ENCODE measurements around the gene OTUD4.
A peak's percentile ranks its signal among the peaks of the same experiment; 100 is the strongest.

OTUD4 gene

DNA sequence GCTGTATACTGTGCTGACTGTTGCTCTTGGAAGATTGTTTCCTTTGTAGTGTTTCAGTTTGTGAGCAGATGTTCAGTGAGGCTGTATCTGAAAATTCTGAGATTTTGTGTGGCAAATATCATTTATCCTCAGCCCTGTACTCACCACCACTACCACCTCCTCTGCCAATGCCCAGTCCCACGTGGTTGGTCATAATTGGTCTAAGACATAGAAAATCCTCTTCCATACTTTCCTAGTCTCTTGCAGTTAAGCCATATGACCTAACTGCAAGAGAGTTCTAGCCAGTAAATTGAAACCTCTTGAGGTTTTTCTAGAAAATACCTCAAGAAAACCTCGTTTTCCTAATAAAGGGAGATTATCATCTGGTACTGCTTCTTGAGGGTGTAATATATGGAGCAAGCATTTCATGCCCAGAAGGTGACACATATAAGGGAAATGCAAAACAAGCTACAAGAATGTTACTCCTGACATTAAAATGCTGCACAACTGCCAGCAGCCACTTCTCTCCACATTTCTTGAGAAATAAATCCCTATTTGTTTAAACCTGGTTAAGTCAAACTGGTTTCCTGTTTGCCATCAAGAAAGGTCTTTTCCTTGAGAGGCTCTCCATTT is 49.5 kb downstream of the OTUD4 start:
- no peak for DNase-seq (ENCODE audit: low read depth)

- DNase-seq (ENCODE audit: low read depth) = no peak
Measured at GRCh38 chr4:145130130-145130529, 50.3 kb downstream of the OTUD4 start.

DNA sequence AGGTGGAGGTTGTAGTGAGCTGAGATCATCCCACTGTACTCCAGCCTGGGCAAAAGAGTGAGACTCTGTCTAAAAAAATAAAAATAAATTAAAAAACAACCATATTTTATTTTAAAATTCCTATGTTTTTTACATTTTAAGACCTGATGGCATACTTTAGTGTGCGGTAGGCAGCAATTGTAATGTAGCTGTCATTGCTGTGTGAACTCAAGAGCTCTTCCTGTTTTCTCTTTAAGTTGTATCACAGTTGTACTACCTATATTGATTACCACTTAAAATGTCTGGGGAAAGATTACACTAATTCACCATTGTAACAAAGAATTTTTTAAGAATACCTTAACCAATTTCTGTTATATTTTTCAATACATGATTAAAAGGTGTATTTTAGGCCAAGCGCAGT is 55.0 kb downstream of the OTUD4 start:
- DNase-seq (ENCODE audit: low read depth) = no peak

DNA sequence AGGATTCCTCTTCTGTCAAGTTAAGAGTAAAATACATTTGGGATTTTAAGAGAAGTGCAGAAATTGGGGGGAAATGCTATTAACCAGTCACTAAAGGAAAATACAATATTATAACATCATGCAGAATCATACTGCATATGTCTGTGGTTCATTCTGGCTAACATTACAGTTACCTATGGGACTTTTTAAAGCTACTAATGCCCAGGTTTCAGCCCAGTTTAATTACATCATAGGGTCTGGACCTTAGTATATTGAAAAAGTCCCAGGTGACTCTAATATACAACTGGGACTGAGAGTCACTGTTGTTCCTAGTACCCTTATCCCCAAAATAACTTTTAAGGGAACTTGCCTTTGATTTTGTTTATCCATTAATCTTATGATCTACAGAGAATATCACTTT is 72.3 kb downstream of the OTUD4 start:
- no peak for DNase-seq (ENCODE audit: low read depth)

- no peak for DNase-seq (ENCODE audit: low read depth)
Measured at GRCh38 chr4:145107126-145107525, 73.3 kb downstream of the OTUD4 start.

DNA sequence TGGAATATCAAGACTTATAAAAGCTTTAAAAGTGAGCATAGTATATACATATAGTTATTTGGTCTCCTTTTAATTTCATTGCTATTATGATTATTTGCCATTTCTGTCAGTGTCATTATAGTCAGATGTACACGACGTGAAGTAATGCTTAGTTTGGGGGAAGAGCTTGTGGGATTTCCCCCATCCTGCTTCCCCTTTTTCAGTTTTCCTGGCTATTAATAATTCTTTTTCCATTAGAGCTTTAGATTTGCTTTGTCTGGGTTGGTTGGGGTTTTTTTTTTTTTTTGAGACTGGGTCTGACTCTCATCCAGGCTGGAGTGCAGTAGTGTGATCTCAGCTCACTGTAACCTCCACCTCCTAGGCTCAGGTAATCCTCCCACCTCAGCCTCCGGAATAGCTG is 76.9 kb downstream of the OTUD4 start:
- no peak for DNase-seq (ENCODE audit: low read depth)

- no peak for DNase-seq (ENCODE audit: low read depth)
Measured at GRCh38 chr4:145102619-145103018, 77.8 kb downstream of the OTUD4 start.

DNA sequence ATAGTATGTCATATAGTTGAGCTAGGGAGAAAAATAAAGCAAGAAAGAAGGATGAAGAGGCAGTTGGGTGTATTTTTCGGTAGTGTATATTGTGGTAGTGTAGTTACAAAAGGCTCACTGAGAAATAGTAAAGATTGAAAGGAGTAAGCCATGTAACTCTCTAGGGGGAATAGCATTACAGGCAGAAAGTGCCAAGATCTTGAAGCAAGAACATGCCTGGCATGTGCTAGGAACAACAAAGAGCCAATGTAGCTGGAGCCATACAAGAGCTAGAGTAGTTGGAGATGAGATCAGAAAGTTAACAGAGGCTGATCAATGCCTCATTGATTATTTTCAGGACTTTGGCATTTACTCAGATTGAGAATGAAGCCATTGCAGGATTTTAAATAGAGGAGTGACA is 79.3 kb downstream of the OTUD4 start:
- DNase-seq (ENCODE audit: low read depth) = no peak

- DNase-seq (ENCODE audit: low read depth) = no peak
Measured at GRCh38 chr4:145099653-145100052, 80.7 kb downstream of the OTUD4 start.

- DNase-seq (ENCODE audit: low read depth) = peak; percentile 17
Measured at GRCh38 chr4:145098675-145099037, 81.7 kb downstream of the OTUD4 start.

DNA sequence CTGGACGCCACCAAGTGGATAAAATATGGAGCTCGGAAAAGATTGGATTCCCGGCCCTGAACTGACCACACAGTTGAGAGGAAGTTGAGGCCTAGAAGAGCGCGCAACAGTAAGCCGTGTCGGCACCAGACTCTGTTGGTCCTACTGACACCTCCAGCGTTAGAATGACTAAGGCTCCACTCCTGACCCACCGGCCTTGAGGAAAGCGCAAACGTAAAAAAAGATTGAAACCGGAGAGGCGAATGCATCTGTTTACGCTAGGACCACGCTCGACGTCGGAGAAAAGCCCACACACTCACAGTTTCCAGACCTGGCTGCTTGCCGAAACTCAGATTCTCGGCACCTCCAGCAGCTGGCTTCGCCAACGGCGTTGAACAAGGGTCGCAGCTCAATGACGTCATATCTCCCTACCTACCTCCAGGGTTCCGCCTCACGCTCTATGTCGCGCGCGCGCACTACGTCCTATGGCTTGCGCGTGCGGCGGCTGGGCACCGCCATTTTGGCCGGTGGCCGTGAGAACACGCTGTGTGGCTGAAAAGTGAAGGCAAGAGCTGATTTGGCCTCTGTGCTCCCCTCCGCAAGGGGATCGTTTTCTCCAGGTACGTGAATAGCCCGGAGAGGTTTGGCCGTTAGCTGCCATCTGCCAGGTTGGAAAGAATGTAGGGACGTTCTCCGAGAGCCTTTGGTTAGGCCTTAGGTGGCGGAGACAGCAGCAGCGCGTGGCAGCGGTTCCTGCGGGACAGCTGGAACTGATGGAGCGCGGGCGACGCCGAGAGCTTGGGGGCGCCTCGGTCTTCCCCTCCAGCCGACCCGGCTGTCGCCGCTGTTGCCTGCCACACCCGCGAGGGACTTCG is 82.3 kb downstream of the OTUD4 start, which contains the start of the genes ABCE1 and ANAPC10:
Gene ABCE1 (plus strand): TSS at position 491 of the 854 bp plus-strand sequence. CDS start 6,102 bp downstream, outside the sequence.
Gene ANAPC10 (minus strand): TSS at position 376 of the 854 bp plus-strand sequence. CDS start 2,097 bp downstream, outside the sequence.
- DNase-seq (ENCODE audit: low read depth) = peak; percentile 94

DNA sequence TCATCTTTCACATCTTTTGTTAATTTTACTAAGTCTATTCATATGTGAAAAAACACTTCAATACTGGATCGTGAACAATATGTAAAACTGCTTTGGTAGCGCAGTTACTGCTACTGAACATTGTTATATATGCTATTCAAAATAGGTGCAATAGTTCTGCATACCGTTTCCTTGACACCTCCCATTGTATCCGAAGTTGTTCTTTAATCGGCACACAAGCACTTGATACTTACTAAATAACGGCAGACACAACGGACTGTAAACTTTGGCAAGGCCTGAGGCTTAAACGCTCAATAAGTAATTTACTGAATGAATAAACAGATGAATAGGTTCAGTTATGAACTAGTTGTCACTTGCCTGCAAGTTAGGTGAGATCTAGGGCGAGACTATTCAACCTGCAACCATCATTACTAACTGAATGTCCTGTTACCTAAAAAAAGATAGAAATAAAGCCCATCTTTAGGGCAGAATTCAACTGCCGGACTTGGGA is 83.0 kb downstream of the OTUD4 start:
- DNase-seq (ENCODE audit: low read depth) = no peak

DNA sequence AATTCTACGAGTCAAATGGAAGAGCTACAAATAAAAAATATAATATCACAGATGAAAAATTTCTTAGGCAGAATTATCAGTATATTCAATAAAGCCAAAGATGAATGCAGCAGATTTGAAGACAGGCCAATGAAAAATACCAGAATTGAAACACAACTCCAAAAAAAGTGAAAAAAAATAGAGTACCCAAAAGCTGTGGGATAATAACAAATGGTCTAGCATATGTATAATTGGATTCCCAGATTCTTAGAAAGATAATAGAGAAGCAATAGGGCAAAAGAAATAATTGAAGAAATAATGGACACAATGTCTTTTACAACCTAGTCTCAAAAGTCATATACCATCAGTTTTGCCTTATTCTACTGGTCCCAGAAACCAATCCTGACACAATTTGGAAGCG is 86.8 kb downstream of the OTUD4 start:
- DNase-seq (ENCODE audit: low read depth) = no peak

DNA sequence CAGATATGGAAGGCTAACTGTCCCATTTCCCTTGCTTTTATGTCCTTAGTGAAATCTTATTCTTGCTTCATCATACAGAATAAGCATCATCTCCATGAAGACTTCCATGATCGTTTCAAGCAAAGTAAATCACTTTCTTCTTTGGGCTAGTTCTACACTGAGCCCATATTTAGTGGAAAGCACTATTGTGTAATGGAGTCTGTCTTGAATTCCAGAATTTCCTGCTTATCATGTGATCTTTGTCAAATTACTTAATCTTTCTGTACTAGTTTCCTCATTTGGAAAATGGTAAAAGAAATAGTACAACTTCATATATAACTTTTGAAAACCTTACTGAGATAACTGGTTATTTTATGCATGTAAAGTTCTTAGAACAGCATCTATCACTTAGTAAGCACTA is 90.0 kb downstream of the OTUD4 start:
- DNase-seq (ENCODE audit: low read depth) = no peak

DNA sequence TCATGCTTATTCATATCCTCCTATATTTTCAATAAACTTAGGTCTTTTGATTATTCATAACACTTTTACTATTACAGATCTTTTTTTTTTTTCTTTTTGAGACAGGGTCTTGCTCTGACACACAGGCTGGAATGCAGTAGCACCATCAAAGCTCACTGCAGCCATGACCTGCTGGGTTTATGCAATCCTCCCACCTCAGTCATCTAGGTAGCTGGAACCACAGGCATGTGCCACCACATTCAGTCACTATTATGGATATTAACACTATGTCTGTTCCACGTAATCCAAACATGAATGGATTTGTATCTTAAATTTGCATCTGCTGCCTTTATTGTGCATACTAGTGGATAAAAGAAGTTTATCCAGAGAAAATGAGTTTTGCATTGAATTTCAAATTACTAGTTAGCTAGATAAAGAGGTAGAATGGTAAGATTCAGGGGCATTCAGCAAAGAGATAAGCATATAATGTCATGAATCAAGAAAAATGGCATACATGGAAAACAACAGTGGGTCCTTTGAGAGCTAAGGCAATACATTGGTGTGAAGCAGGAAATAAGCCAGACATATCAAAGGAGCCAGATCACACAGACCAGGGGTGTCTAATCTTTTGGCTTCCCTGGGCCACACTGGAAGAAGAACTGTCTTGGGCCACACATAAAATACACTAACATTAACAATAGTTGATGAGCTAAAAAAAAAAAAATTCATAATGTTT is 96.3 kb downstream of the OTUD4 start:
- DNase-seq (ENCODE audit: low read depth) = no peak

All from T follicular helper cell (primary cell).